ENCODE measurements around the gene TMCO6. TPM values are rescaled to one million over a fixed set of nuclear protein-coding genes. Genes with fewer than 3 reads are reported as not detected.

Gene TMCO6
- total and polyA plus RNA-seq, 2 of the 8 experiments (the other 6 are each of a cell fraction or from before 2014, with no cell fraction given) = 29.0 to 40.9 TPM

- H3K27me3 ChIP-seq (replicated peaks in 1 of 4; ENCODE audit: control insufficient read depth in 3 of 4, extremely low read depth in 1 of 4, insufficient read depth in 3 of 4, low read length in 3 of 4) = no peaks in the 10 kb centered on the region
- no peak overlapping the region for H3K27ac ChIP-seq (ENCODE audit: low read depth, low read length)
- no peak overlapping the region for H2BK15ac ChIP-seq (ENCODE audit: low read length)
- no peak overlapping the region for H3K23ac ChIP-seq (ENCODE audit: insufficient read length)
- no peak overlapping the region for H3K9ac ChIP-seq (replicated peaks in 1 of 4; ENCODE audit: extremely low read depth in 1 of 4, low read depth in 3 of 4, low read length in 3 of 4)
- no peaks in the 10 kb centered on the region for H3K23me2 ChIP-seq (ENCODE audit: low read depth, low read length)
- H3K14ac ChIP-seq (ENCODE audit: insufficient read length) = no peak overlapping the region
- no peak overlapping the region for H3K4me2 ChIP-seq (ENCODE audit: insufficient read depth in 1 of 2, low read depth in 2 of 2, low read length in 2 of 2)
- no peaks in the 10 kb centered on the region; a peak in 1 of 7 replicates for H3K4me1 ChIP-seq (replicated peaks in 1 of 4; ENCODE audit: control insufficient read depth in 3 of 4, insufficient read depth in 4 of 4, low read length in 3 of 4)
- H4K5ac ChIP-seq (ENCODE audit: insufficient read length, low read depth, low read length) = no peak overlapping the region
- no peak overlapping the region for H4K91ac ChIP-seq (replicated peaks; ENCODE audit: insufficient read length, low read length)
- no peak overlapping the region for H3K18ac ChIP-seq (ENCODE audit: extremely low read depth, low read length)
- H4K20me1 ChIP-seq (replicated peaks in 1 of 2; ENCODE audit: control insufficient read depth in 1 of 2, insufficient read depth in 2 of 2, low read length in 2 of 2) = peaks cover 0 to 2% of the 10 kb centered on the region in 2 experiments
- no peak overlapping the region for H2BK12ac ChIP-seq (ENCODE audit: low read depth, low read length)
- DNase-seq (ENCODE audit: low read depth in 1 of 2, low spot score in 2 of 2) (no peak), FAIRE-seq (no peak)
- peaks cover 10 to 56% (median 41%) of the 10 kb centered on the region in 4 experiments for H3K36me3 ChIP-seq (ENCODE audit: control insufficient read depth in 2 of 4, insufficient read depth in 4 of 4, low read length in 3 of 4)
- H3K4ac ChIP-seq (replicated peaks; ENCODE audit: insufficient read length, low read depth, low read length) = no peak overlapping the region
- no peak overlapping the region for H2AK5ac ChIP-seq (ENCODE audit: low read depth, low read length)
- no peak overlapping the region for H3K4me3 ChIP-seq (ENCODE audit: extremely low read depth in 1 of 4, insufficient read depth in 2 of 4, low read depth in 3 of 4, low read length in 4 of 4)
- no peaks in the 10 kb centered on the region for H3K79me2 ChIP-seq (ENCODE audit: control insufficient read depth in 1 of 2, insufficient read depth in 2 of 2, low read length in 2 of 2)
- no peaks in the 10 kb centered on the region for H3K9me3 ChIP-seq (ENCODE audit: insufficient read depth in 2 of 2, low read depth in 1 of 2, low read length in 1 of 2)
- H2AFZ ChIP-seq (ENCODE audit: low read length) = no peak overlapping the region
- TF ChIP-seq ATF2 (IDR thresholded peaks at IDR 0.05; ENCODE audit: low read length) (no peak), TCF12 (IDR thresholded peaks at IDR 0.05; ENCODE audit: low read depth, low read length) (no peak), EGR1 (IDR thresholded peaks at IDR 0.05; ENCODE audit: borderline replicate concordance, low read depth, low read length) (no peak), NANOG (IDR thresholded peaks at IDR 0.05; ENCODE audit: insufficient read depth, low read depth, low read length, poor library complexity, severe bottlenecking) (no peak), CBX5 (IDR thresholded peaks at IDR 0.05; ENCODE audit: low read depth, low read length) (no peak), JUND (IDR thresholded peaks at IDR 0.05; ENCODE audit: low read length) (no peak), HDAC6 (IDR thresholded peaks at IDR 0.05; ENCODE audit: low read depth, low read length) (no peak), SUZ12 (IDR thresholded peaks at IDR 0.05; ENCODE audit: low read length) (no peak), KDM4A (IDR thresholded peaks at IDR 0.05; ENCODE audit: low read depth, low read length, severe bottlenecking) (no peak), ASH2L (IDR thresholded peaks at IDR 0.05; ENCODE audit: low read length) (no peak), GTF2F1 (IDR thresholded peaks at IDR 0.05; ENCODE audit: borderline replicate concordance, low read depth, low read length) (no peak), SAP30 (IDR thresholded peaks at IDR 0.05; ENCODE audit: insufficient read depth, insufficient replicate concordance, low read length) (no peak)
- H2BK5ac ChIP-seq (ENCODE audit: low read depth, low read length) = no peak overlapping the region
- H2BK120ac ChIP-seq (replicated peaks; ENCODE audit: low read depth, low read length) = no peak overlapping the region
- no peaks in the 10 kb centered on the region for H3K79me1 ChIP-seq (ENCODE audit: low read depth, low read length)
- no peak overlapping the region for H2BK20ac ChIP-seq (ENCODE audit: low read length)
- ChIA-PET POLR2A (ENCODE audit: partially characterized antibody) (interaction anchor here (1.0 to 3.9 kb wide), 10 partner anchors 7 to 116 kb away, joined by 3 to 26 read pairs (median 6); partner anchors contain the start of genes HARS1, HARS2, IK and NDUFA2), CTCF (ENCODE audit: partially characterized antibody) (interaction anchor here (0.7 to 2.8 kb wide), 3 partner anchors 17 to 182 kb away, joined by 3 to 11 read pairs (median 3); partner anchors contain the start of genes HARS1, HARS2 and PCDHA10)
- H3K56ac ChIP-seq (replicated peaks; ENCODE audit: insufficient read length, low read depth, low read length) = no peak overlapping the region
- WGBS, 2 experiments (ENCODE audit: extremely low coverage in 1 of 2, insufficient coverage in 1 of 2, insufficient read length in 1 of 2, insufficient replicate concordance in 2 of 2, low coverage in 1 of 2, low lambda C conversion rate in 2 of 2, missing lambda C conversion rate in 1 of 2) = 85% methylated on average over 2 of the region's 2 CpGs; no CpG with 5 or more reads in 1 of the 2 experiments
- H4K8ac ChIP-seq (ENCODE audit: extremely low read depth, insufficient read depth, low read length) = no peak overlapping the region
These were observed 35.0 kb downstream of the TMCO6 start for GRCh38 chr5:140674211-140674610.

Data from H1 (cell line).